GM18502 (cell line): ENCODE data around the gene INO80E.

Experiments used
- ATAC-seq: cut with Tn5 transposase; IDR thresholded peaks from one replicate; pipeline ENCODE4 v1.9.1; 2021; ENCODE audit warnings: mild to moderate bottlenecking; ENCODE audit not compliant: unreplicated experiment, poor library complexity

The INO80E gene

DNA sequence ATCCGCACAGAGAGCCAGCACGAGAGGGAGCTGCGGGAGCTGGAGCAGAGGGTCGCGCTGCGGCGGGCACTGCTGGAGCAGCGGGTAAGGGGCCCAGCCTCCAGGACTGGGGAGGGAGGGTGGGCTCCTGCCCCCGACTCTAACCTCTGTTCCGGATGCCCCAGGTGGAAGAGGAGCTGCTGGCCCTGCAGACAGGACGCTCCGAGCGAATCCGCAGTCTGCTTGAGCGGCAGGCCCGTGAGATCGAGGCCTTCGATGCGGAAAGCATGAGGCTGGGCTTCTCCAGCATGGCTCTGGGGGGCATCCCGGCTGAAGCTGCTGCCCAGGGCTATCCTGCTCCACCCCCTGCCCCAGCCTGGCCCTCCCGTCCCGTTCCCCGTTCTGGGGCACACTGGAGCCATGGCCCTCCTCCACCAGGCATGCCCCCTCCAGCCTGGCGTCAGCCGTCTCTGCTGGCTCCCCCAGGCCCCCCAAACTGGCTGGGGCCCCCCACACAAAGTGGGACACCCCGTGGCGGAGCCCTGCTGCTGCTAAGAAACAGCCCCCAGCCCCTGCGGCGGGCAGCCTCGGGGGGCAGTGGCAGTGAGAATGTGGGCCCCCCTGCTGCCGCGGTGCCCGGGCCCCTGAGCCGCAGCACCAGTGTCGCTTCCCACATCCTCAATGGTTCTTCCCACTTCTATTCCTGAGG is 5.0 kb upstream of the INO80E start:
- no peak for ATAC-seq

DNA sequence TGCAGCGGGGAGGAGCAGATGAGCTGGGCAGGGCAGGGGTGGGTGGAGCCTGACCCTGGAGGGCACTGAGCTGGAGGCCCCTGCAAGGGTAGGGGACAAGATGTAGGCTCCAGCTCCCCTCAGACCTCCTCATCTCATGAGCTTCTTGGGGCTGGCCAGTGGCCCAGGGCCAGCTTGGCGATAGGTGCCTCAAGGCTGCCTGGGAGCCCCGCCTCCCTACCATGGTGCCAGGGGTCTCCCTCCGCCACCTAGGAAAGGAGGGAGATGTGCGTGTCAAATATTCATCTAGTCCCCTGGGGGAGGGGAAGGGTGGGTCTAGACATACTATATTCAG is 4.5 kb upstream of the INO80E start:
- no peak for ATAC-seq

DNA sequence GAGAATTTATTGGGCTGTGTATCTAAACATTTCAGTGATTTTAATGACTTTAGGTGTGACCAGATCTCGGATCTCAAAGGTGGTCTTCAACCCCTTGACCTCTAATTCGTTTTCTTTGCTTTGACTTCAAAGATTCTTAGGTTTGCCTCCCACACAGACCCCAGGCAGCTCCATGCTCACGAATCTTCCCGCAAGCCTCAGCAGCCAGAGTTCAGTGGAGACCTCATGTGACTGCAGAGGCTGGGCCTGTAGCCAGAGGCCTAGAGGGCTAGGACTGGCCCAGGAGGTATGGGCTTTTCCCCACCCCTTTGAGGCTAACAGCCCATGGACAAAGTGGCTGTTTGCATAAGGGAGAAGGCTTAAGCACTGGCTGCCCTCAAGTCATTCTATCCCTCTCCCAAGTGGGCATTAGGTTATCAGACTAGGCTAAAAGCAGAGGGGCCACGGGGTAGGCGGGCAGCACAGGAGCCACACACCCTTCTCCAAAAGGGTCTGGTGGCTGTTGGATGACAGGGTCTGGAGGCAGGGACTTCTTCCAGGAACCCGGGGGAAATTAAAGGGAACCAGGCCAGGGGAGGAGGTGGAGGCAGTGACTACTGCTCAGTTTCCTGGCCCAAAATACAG is 3.6 kb upstream of the INO80E start:
- no peak for ATAC-seq

DNA sequence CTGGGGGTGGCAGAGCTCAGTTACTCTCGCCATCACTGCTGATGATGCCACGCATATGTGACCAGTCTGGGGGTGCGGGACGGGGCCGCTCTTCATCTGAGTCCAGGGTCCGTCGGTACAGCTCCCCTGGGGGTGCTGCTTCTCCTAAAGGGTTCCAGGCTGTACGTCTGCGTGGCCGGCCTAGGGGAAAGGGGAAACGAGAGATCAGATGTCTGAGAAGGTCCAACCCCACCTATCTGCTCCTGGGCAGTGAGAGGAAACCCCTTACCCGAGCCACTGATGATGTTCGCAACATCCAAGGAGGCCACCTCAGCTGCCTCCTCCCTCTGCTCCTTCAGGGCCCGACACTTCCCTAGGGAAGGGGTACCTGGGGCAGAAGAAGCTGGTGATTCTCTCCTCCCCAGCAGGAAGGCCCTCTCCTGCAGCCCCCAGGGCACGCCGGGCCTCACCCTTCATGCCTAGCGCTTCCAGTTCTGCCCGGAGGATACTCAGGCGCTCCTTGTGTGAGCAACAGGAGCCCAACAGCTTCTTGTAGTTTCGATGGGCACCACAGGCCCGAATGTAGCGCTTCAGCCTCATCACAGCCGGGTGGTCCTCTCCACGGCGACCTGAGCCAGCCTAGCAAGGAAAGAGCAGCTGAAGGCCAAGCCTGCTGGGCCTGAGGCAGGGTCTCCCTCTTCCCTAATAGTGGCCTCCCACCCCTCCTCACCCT is 2.7 kb upstream of the INO80E start:
- ATAC-seq, result no peak

DNA sequence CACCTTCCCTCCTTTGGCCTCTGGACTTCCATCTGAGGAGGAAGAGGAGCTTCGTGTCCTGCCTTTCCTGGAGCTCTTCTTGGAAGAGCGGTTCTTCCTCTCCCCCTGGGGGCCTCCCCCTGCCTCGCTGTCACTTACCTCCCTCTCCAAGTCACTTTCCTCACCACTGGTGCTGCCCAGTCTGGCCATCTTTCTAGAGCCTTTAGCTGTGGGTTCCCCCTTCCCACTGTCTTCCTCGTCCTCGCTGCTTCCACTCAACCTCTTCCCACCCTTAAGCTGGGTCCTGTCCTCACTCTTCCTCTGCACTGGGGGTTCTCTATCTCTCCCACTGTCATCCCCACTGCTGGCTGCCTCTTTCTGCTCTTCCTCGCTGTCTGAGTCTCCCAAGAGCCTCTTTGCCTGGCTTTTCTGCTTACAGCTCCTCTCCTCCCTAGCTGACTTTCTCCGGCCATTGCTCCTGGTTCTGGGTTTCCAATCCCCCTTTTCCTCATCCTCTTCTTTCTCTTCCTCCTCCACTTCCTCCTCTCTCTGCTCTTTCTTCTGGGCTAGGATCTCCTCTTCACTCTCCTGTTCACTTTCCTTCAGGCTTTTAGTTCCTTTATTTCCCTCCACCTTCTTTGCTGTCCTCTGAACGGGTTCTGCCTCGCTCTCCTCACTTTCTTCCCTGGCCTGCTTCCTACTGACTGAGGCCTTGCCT is 2.0 kb upstream of the INO80E start:
- no peak for ATAC-seq

DNA sequence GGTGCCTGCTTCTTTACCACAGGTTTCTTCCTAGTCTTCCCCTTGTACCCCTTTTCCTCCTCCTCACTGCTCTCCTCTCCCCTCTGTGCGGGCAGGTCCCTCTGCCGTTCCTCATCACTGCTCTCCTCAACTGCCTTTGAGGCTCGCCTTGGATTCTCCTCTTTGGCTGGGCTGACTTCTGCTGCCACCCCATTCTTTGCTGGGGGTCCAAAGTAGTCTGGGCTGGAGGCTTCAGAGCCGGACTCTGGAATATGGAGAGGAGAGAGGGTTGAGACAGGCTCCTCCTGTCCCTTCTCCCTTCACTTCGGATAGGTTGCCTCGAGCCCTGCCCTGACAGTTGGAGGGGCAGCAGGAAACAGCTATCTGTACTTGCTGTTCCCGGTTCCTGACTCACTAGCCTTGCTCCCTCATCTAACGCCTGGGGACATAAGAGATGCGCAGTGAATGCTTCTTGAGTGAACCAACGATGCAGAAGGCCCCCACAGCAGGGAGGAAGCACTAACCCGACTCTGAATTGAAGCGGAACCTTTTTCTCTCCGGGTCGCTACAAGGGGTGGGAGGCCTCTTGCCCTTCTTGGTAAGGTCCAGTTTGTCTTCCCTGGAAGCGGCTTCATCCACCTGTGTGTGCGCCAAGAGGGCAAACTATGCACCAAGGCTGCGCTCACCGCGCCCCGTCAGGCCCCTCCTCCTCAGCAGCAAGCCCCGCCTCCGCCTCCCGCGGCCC is 1.3 kb upstream of the INO80E start:
- ATAC-seq, result peak; percentile 32

DNA sequence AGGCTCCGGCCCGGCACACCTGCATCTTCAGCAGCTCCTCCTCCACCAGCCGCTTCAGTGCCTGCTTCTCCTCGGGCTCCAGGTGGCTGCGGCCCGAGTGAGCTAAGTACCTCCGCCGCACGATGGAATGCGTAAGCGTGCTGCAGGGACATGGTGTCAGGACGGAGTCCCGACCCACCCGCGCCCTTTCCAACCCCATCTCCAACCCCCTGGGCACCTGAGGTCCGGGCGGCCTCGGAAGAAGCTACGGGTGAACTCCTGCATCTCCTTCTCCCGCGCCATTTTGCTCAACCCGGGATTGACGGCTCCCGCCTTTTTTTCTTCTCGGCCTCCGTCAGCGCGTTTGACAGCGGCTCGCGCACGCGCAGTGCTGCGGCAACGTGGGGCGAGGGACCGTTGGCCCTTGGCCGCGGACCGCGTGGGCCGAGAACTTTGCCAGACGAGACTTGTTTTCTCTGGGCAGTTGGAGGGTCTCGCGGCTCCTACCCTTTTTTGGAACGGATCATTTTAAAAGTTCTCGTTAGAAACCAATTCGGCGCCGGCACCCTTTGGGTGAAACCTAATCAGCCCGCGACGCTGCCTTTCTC is 624 bp upstream of the INO80E start, which contains the start of gene HIRIP3:
Gene HIRIP3 (minus strand): TSS at position 294 of the 587 bp plus-strand sequence. CDS start 12 bp downstream, at position 282.
- peak; percentile 54 for ATAC-seq

DNA sequence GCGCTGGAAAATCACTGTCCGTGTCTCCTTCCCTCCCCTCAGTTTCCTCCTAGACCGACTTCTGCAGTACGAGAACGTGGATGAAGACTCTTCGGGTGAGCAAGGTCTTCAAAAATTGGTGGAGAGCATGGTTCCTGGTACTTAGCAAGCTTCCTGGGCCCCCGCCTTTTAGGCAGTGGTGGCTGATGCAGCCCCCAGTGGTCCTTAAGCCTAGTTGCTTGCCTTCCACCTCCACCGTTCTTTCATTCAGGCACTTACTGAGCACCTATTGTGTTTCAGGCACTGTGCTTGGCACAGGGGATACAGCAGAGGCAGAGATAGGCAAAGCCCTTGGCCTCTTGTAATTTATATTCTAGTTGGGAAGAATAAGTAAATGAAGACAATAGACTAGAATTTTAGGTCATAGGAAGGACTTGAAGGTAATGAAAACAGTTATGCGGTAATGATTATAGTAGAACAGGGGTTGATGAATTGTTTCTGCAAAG is 767 bp downstream of the INO80E start:
- ATAC-seq, result no peak

DNA sequence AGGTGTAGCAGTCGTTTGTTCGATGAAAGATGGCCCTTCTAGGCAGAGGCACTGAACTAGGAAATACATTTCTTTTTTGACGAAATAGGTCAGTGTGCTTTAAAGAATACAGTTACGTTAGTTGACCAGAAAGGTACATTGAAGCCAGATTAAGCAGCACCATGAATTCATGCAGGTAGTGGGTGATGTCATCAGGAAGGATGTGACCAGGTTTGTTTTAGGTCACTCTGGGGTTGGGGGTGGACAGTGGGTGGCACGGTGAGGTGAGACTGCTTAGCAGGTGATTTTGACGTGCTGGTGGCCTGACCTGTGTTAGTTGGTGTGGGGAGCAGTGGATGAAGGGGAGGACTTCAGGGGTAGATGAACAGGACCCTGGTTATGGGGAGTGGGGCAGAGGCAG is 3.6 kb downstream of the INO80E start:
- no peak for ATAC-seq

DNA sequence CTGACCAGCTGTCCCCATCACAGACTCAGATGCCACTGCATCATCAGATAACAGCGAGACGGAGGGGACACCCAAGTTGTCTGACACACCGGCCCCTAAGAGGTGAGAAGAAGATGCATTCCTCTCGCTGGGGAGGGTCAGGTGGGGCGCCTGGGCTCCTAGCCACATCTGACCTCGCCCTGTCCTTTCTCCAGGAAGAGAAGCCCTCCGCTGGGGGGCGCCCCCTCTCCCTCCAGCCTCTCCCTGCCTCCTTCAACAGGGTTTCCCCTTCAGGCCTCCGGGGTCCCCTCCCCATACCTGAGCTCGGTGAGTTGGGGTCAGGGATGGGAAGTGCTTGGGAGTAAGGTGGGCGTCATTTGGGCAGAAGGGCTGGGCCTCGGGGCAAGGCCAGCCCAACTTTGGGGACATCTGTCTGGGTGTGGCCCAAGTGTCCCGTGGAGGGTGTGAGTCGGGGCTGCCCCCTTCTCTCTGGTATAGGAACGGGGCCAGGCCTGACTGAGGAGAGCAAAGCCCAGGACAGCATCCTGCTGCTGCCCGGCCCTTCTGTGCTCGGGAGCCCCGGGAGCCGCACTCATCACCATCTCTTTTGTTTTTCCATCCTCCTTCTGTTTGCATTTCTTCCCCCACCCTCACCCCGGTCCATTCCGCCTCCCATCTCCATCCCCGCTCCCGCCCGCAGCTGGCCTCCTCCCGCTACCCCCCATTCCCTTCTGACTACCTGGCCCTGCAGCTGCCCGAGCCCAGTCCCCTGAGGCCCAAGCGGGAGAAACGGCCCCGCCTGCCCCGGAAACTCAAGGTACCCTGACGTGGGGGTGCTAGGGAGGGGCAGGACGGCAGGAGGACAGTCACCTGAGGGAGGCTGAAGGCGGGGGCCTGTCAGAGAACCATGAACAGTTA is 4.9 kb downstream of the INO80E start:
- ATAC-seq, result no peak

DNA sequence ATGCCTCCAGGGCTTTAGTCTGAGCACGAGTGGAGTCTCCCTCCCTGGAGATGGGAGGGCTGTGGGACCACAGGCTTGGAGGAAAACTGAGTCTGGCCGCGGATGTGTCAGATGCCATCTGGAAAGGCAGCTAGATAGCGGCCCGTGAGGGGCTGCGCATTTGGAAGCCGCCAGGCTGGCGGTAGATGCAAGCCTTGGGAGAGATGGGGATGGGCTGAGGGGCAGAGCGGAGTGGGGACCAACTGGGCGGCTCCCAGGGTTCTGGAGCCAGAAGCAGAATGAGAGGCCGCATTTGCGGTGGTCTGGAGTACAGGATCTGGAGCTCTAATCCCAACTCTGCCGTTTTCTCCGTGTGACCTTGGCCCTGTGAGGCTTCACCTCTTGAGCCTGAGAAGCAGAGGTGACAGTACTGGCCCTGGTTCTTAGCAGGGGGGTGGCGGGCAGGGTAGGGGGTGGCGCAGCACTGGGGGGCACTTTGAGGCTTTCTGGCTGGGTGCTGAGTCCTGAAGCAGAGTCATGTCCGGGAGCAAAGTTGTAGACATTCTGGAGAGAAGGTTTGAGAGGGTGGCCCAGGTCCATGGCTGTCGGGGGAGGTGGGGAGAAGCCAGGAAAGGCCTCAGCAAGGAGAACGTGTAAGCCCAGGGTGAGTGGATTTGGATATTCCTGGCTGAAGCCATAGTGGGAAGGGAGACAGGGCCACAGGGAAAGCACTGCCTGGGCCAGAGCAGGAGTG is 6.7 kb downstream of the INO80E start:
- no peak for ATAC-seq

DNA sequence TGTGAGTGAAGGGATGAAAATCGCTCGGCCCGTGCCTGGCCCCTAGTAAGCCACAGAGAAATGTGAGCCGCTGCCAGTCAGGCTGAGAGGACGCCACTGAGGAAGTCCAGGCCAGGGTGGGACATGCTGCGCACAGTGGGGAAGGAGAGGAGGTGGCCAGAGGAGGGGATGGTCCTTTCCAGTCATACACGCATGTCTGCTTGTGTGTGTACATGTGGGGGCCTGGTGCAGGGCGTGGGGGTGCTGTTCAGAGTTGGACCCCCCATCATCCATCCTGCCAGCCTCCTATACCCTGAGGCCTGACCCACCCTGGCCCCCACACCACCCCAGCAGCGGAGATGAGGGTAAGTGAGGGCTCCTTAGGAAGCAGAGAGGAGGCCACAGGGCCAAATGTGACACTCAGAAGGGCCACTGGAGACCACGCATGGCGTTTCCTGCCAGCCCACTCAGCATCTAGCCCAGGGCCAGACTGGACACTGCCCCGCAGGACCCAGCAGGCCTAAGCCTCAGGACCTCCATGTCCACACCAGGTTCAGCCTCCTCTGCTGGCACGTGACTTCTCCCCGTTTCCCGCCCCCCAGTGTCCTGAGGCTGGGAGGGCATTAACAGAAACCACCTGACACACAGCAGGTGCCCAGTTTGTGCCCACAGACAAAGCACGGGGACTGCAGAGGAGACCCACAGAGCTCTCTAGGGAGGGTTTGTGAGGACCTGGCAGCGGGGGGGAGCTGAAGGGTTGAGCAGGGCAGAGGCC is 7.8 kb downstream of the INO80E start:
- no peak for ATAC-seq

DNA sequence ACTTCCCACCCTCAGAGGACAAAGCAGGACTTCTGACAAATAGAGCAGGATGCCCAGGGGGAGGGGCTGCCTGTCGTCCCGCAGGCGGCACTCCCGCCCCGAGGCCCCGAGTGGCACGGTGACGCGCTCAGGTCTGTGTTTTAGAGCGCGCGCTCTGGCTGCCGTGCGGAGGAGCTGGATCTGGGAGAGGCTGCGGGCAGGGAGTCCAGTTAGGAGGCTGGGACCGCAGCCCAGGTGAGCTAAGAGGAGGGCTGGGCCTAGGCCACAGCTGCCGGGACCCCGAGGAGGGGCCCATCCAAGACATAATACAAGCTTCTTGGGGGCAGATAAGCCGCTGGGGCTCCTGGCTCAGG is 8.4 kb downstream of the INO80E start:
- ATAC-seq, result no peak

DNA sequence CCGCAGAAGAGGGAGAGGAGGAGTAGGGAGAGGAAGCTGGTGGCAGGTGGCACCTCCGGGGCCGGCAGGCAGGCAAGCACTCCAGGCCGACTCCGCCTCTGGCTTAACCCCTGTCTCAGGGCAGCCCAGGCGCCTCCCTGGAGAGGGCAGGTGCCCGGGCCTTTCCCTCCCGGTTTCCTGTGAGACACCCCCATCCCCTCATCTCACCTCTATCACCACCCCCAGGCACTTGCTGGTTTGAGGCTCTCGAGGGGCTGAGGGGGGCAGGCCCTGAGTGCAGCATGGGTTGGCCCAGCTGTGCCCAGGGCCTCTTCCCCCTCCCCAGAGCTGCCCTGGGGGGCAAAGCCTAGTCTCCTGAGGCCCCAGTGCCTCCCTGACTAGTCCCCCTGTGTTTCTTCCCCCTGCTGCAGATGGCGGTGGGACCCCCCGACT is 8.8 kb downstream of the INO80E start:
- ATAC-seq, result no peak

DNA sequence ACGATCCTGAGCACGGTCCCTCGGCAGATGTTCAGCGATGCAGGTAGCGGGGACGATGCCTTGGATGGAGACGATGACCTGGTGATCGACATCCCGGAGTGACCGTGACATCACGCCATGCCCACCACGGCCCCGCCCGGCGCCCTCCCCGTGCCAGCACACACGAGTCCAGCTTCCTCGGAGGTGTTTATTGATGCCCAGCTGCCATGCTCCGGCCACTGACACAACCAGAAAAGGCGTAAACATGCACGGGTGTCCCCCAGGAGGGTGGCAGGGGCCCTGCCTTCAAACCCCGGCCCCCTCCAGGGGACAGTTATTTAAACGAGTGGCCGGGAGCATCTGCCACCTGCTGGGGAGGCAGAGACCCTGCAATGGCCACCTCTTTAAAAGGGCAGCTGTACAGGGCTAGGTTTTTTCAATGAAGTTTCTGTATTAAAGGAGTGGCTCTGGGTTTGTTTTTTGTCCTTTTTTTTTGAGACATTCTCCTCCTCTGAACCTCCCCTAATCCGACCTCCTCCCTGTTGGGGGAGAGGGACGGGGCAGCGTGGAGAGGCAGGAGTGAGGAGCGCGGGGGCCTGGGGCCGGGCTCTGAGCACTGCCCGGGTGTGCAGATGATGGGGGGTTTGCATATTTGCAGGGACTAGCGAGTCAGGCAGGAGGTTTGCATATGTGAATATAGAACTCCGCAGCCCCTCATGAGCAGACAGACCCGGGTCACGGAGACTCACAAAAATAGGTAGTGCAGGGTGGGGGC is 9.5 kb downstream of the INO80E start:
- no peak for ATAC-seq

DNA sequence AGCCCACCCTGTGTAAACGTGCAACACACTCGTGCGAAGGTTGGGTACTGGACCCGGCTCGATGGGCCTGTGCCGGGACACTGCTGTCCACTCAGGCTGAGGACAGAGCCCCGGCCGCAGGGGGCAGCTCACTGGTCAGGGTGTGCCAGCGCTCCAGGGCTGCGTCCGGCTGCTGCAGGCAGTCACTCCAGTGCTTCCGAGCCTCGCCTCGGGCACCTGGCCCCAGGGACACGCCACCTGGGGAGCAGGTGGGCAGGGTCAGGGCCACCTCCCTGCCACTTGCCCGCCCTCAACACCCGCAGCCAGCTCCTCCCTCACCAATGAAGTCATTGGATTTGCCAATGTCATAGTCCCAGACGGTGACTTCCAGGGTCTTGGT is 10.0 kb downstream of the INO80E start:
- ATAC-seq, result no peak
